DND-41 (cell line): ENCODE measurements around the gene MEF2C.

Source experiments
- EZH2 ChIP-seq: IDR thresholded peaks from 3 replicates; pipeline ENCODE4 v1.6.1; 2012; ENCODE audit warnings: borderline replicate concordance, low read depth, mild to moderate bottlenecking, moderate library complexity, low read length, inconsistent platforms; ENCODE audit not compliant: severe bottlenecking
- TF ChIP-seq, protein P1 (sequence below): IDR thresholded peaks from 2 replicates; pipeline ENCODE4 v1.5.1; 2012; ENCODE audit warnings: borderline replicate concordance, low read length, moderate library complexity, mild to moderate bottlenecking; ENCODE audit not compliant: poor library complexity, severe bottlenecking; ENCODE audit errors: extremely low read depth

- TF ChIP-seq, protein P1, sequence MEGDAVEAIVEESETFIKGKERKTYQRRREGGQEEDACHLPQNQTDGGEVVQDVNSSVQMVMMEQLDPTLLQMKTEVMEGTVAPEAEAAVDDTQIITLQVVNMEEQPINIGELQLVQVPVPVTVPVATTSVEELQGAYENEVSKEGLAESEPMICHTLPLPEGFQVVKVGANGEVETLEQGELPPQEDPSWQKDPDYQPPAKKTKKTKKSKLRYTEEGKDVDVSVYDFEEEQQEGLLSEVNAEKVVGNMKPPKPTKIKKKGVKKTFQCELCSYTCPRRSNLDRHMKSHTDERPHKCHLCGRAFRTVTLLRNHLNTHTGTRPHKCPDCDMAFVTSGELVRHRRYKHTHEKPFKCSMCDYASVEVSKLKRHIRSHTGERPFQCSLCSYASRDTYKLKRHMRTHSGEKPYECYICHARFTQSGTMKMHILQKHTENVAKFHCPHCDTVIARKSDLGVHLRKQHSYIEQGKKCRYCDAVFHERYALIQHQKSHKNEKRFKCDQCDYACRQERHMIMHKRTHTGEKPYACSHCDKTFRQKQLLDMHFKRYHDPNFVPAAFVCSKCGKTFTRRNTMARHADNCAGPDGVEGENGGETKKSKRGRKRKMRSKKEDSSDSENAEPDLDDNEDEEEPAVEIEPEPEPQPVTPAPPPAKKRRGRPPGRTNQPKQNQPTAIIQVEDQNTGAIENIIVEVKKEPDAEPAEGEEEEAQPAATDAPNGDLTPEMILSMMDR = no peak
- TF ChIP-seq EZH2 = no peak
Measured at GRCh38 chr5:88702332-88702731, 180.7 kb downstream of the MEF2C start.
